ENCODE results near the gene ZNF660.

The ZNF660 gene

DNA sequence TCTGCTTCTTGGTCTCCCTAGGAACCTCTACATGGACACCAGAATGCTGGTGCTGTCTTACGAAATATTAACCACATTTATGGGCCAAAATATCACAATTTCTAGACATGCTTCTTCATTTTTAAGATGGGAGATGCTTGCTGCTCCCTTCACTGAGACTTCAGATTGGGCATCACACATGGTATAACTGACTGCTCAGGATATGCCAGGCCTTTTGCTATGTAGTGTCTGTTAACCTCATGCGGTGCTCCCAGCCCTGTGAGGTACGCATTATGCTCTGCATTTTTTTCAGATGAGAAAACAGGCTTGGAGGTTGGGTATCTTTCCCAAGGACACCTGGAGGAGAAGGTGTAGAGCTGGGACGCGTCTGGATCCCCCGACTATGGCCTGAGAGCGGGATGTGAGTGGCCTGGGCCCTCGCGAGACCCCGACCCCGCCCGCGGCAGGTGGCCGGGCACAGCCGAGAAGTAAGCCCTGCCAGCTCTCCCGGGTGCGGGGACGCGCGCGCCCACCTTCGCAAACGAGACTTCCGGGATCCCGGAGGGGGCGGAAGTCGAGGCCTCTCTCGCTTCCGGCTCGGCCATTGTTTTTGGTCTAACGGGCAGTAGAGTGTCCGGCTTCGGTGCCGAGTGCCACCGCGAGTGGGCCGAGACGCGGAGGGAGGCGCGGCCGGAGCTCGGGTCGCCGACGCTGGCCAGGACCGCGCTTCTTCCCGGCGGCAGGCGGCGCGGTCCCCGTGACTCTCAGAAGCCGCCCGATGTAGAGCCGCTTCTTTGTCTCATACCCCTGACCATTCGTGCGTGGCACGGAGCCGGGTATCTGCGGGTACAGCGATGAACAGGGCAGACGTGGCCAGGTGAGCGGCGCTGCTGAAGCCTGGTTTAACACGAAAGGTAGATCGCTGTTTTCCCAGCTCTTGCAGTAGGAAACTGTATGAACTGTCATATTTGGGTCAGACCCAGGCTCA, 29.9 kb upstream of the ZNF660 start, which contains the start of gene ZKSCAN7:
Gene ZKSCAN7 (plus strand): TSS at position 568 of the 967 bp plus-strand sequence. CDS start 1,855 bp downstream, outside the sequence.
- H3K9me3 ChIP-seq (ENCODE audit: control insufficient read depth, insufficient read depth, low read length), result 0 out of 2 replicates have a peak, but pooled peaks cover 3% of the 10 kb centered on the region
- no peaks in the 10 kb centered on the region for H3F3A ChIP-seq (ENCODE audit: control insufficient read depth, insufficient read depth)
- no peaks in the 10 kb centered on the region for H4K20me1 ChIP-seq (ENCODE audit: control insufficient read depth, insufficient read depth, low read depth, low read length)
- peaks cover 12% of the 10 kb centered on the region for H3K36me3 ChIP-seq (ENCODE audit: control insufficient read depth, low read length)
- peak within 1 kb of the TSS; percentile 91 for H3K4me3 ChIP-seq (ENCODE audit: low read length)
- H3K4me1 ChIP-seq (ENCODE audit: control insufficient read depth, low read length), result peaks cover 16% of the 10 kb centered on the region
- H3K9me2 ChIP-seq (replicated peaks; ENCODE audit: control insufficient read depth, low read length), result no peaks in the 10 kb centered on the region
- H3K79me2 ChIP-seq (ENCODE audit: control insufficient read depth, low read length), result peaks cover 12% of the 10 kb centered on the region
- TF ChIP-seq EZH2phosphoT487 (IDR thresholded peaks at IDR 0.05; ENCODE audit: borderline replicate concordance, low read length), result no peak
- no peak for TF ChIP-seq CTCF (IDR thresholded peaks at IDR 0.05; ENCODE audit: low read depth, low read length, poor library complexity, severe bottlenecking)
- H3K27me3 ChIP-seq (ENCODE audit: control insufficient read depth, low read length), result no peaks in the 10 kb centered on the region
- peak within 1 kb of the TSS; percentile 88 for H3K4me2 ChIP-seq (ENCODE audit: low read length)
- H3K27ac ChIP-seq (ENCODE audit: low read depth, low read length), result peak within 1 kb of the TSS; percentile 9; the same call in 1 of the 2 replicates

DNA sequence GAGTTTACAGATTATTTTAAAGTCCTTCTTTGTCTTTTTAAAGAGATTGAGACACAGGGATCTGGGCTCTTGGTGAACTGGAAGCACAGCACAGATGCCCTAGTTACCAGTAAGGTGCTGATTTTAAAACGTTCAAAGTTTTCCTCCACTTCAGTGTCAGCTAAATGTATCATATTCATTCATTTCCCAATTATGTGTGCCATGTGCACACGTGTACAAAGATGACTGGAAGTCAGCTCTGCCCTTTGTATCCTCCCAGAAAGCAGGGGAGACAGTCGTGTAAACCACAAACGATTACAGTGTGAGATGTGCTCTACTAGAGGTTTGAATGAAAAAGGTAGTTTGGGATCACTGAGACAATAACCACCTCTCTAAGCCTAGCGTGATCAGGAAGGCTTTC, 29.0 kb upstream of the ZNF660 start:
- Histone ChIP-seq H3K79me2 (ENCODE audit: control insufficient read depth, low read length) (peaks cover 12% of the 10 kb centered on the region), H3K9me2 (replicated peaks; ENCODE audit: control insufficient read depth, low read length) (no peaks in the 10 kb centered on the region), H3K4me3 (ENCODE audit: low read length) (peak overlapping the region; percentile 91), H3K27me3 (ENCODE audit: control insufficient read depth, low read length) (no peaks in the 10 kb centered on the region), H3K27ac (ENCODE audit: low read depth, low read length) (no peak overlapping the region), H3K4me2 (ENCODE audit: low read length) (peak overlapping the region; percentile 88), H3F3A (ENCODE audit: control insufficient read depth, insufficient read depth) (no peaks in the 10 kb centered on the region), H3K4me1 (ENCODE audit: control insufficient read depth, low read length) (peaks cover 16% of the 10 kb centered on the region), H4K20me1 (ENCODE audit: control insufficient read depth, insufficient read depth, low read depth, low read length) (no peaks in the 10 kb centered on the region), H3K36me3 (ENCODE audit: control insufficient read depth, low read length) (peaks cover 14% of the 10 kb centered on the region), H3K9me3 (ENCODE audit: control insufficient read depth, insufficient read depth, low read length) (peaks cover 5% of the 10 kb centered on the region; the same call in 1 of the 2 replicates)
- no peak for TF ChIP-seq CTCF (IDR thresholded peaks at IDR 0.05; ENCODE audit: low read depth, low read length, poor library complexity, severe bottlenecking)
- no peak for TF ChIP-seq EZH2phosphoT487 (IDR thresholded peaks at IDR 0.05; ENCODE audit: borderline replicate concordance, low read length)

DNA sequence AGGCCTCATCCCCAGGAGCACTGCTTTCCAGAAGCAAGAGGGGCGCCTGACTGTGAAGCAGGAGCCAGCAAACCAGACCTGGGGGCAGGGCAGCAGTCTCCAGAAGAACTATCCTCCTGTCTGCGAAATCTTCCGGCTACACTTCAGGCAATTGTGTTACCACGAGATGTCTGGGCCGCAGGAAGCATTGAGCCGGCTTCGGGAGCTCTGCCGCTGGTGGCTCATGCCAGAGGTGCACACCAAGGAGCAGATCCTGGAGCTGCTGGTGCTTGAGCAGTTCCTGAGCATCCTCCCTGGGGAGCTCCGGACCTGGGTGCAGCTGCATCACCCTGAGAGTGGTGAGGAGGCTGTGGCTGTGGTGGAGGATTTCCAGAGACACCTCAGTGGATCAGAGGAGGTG, 27.7 kb upstream of the ZNF660 start:
- Histone ChIP-seq H3K79me2 (ENCODE audit: control insufficient read depth, low read length) (peaks cover 12% of the 10 kb centered on the region), H3K4me2 (ENCODE audit: low read length) (no peak overlapping the region), H3K27me3 (ENCODE audit: control insufficient read depth, low read length) (no peaks in the 10 kb centered on the region), H3K9me3 (ENCODE audit: control insufficient read depth, insufficient read depth, low read length) (peaks cover 19% of the 10 kb centered on the region; the same call in 1 of the 2 replicates), H4K20me1 (ENCODE audit: control insufficient read depth, insufficient read depth, low read depth, low read length) (no peaks in the 10 kb centered on the region), H3K4me3 (ENCODE audit: low read length) (no peak overlapping the region), H3F3A (ENCODE audit: control insufficient read depth, insufficient read depth) (no peaks in the 10 kb centered on the region), H3K27ac (ENCODE audit: low read depth, low read length) (no peak overlapping the region), H3K4me1 (ENCODE audit: control insufficient read depth, low read length) (peaks cover 16% of the 10 kb centered on the region), H3K9me2 (replicated peaks; ENCODE audit: control insufficient read depth, low read length) (no peaks in the 10 kb centered on the region), H3K36me3 (ENCODE audit: control insufficient read depth, low read length) (peaks cover 25% of the 10 kb centered on the region)
- TF ChIP-seq EZH2phosphoT487 (IDR thresholded peaks at IDR 0.05; ENCODE audit: borderline replicate concordance, low read length) (no peak), CTCF (IDR thresholded peaks at IDR 0.05; ENCODE audit: low read depth, low read length, poor library complexity, severe bottlenecking) (no peak)

Data from DOHH2 (cell line).